Measurements from ENCODE around the gene CUL4A.

Gene CUL4A

GRCh38 chr13:113216254-113217048 lies 7.0 kb downstream of the CUL4A start:
- H3K4me1 ChIP-seq (ENCODE audit: insufficient read depth, poor library complexity, severe bottlenecking) = peaks cover 12% of the 10 kb centered on the region
- ATAC-seq (ENCODE audit: low read depth) (peak; percentile 95), DNase-seq (ENCODE audit: low spot score) (no peak)
- H3K27me3 ChIP-seq (ENCODE audit: insufficient read depth, poor library complexity, severe bottlenecking) = no peaks in the 10 kb centered on the region
- TF ChIP-seq, protein P1, sequence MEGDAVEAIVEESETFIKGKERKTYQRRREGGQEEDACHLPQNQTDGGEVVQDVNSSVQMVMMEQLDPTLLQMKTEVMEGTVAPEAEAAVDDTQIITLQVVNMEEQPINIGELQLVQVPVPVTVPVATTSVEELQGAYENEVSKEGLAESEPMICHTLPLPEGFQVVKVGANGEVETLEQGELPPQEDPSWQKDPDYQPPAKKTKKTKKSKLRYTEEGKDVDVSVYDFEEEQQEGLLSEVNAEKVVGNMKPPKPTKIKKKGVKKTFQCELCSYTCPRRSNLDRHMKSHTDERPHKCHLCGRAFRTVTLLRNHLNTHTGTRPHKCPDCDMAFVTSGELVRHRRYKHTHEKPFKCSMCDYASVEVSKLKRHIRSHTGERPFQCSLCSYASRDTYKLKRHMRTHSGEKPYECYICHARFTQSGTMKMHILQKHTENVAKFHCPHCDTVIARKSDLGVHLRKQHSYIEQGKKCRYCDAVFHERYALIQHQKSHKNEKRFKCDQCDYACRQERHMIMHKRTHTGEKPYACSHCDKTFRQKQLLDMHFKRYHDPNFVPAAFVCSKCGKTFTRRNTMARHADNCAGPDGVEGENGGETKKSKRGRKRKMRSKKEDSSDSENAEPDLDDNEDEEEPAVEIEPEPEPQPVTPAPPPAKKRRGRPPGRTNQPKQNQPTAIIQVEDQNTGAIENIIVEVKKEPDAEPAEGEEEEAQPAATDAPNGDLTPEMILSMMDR (IDR thresholded peaks at IDR 0.05; ENCODE audit: poor library complexity, severe bottlenecking) = no peak
- no peaks in the 10 kb centered on the region for H3K9me3 ChIP-seq (ENCODE audit: severe bottlenecking)
- H3K27ac ChIP-seq (ENCODE audit: poor library complexity, severe bottlenecking) = peak overlapping the region; percentile 50
- no peak overlapping the region for H3K4me3 ChIP-seq (ENCODE audit: severe bottlenecking)
- H3K36me3 ChIP-seq (ENCODE audit: low read depth) = peaks cover 44% of the 10 kb centered on the region

DNA sequence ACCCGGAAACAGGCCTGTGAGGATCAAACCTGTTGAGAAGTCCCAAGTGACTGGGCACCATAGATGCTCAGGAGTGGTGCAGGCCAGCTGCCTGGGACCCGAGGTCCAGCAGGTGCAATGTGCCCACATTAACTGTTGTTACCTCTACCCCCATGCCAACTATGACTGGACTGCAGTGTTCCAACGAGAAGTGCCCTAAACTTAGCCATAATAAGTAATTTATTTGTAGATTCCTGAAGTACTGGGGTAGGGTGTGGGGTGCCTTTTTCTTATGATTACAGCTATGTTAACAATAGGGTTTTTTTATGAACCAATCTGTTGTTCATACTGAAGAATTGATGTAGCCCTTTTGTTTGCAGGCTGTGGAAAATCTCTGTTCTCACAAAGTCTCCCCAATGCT lies 9.2 kb downstream of the CUL4A start:
- ATAC-seq (ENCODE audit: low read depth) (no peak), DNase-seq (ENCODE audit: low spot score) (no peak)
- Histone ChIP-seq H3K4me3 (ENCODE audit: severe bottlenecking) (no peak overlapping the region), H3K27ac (ENCODE audit: poor library complexity, severe bottlenecking) (no peak overlapping the region), H3K9me3 (ENCODE audit: severe bottlenecking) (no peaks in the 10 kb centered on the region), H3K4me1 (ENCODE audit: insufficient read depth, poor library complexity, severe bottlenecking) (peaks cover 12% of the 10 kb centered on the region), H3K27me3 (ENCODE audit: insufficient read depth, poor library complexity, severe bottlenecking) (no peaks in the 10 kb centered on the region), H3K36me3 (ENCODE audit: low read depth) (peaks cover 48% of the 10 kb centered on the region)
- TF ChIP-seq, protein P1 (IDR thresholded peaks at IDR 0.05; ENCODE audit: poor library complexity, severe bottlenecking) = no peak

DNA sequence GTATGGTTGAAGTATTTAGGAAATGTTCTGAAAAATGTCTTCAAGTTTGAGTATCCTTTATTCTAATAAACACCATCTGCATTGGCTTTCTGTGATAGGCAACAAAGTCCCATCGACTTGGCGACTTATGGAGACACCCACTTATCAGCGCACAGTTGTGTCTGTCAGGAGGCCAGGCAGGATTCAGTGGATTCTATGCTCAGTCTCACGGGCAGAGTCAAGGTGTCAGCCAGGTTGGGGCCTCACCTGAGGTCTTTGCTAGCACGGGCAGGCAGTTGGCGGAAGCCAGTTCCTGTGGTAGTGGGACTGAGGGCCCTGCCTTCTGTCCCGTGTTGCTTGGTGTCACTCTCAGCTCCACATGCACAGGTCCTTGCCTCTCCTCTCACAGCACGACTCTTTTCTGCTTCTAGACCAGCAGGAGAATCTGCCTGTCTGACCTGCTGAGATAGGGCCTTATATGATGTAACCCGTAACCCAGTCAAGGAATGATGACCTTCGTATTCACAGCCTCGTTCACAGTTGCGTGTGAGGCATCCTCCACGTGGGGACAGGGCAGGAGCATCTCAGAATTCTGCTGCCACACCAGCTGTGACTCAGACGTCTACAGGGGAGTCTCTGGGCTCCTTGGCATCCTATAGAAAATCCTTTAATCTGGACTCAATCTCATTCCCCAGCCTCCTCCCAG lies 10.0 kb downstream of the CUL4A start:
- no peak overlapping the region for H3K27ac ChIP-seq (ENCODE audit: poor library complexity, severe bottlenecking)
- peaks cover 12% of the 10 kb centered on the region for H3K4me1 ChIP-seq (ENCODE audit: insufficient read depth, poor library complexity, severe bottlenecking)
- no peaks in the 10 kb centered on the region for H3K9me3 ChIP-seq (ENCODE audit: severe bottlenecking)
- ATAC-seq (ENCODE audit: low read depth) (no peak), DNase-seq (ENCODE audit: low spot score) (no peak)
- TF ChIP-seq, protein P1 (IDR thresholded peaks at IDR 0.05; ENCODE audit: poor library complexity, severe bottlenecking) = no peak
- H3K4me3 ChIP-seq (ENCODE audit: severe bottlenecking) = no peak overlapping the region
- H3K36me3 ChIP-seq (ENCODE audit: low read depth) = peaks cover 51% of the 10 kb centered on the region
- no peaks in the 10 kb centered on the region for H3K27me3 ChIP-seq (ENCODE audit: insufficient read depth, poor library complexity, severe bottlenecking)

DNA sequence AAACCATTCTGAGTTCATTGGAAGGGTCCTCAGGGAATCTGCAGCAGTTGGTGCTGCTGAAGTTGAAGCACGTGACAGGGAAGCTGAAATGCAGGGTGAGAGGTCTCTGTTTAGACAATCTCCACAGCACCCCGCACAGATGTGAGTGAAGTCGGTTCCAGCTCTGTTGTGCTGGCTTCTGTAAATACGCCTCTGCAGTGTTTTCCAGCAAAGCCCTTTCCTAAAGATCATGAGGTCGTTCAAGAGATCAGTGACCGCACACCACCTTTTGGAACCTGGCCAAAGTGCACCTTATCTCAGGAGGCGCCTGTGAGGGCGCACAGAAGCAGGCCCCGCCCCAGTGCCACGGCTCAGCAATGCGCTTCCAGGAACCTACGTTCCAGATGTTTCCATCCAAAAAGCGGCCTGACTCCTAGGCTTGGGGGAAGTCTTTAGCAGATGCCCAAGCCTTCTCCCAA lies 10.8 kb downstream of the CUL4A start:
- H3K27me3 ChIP-seq (ENCODE audit: insufficient read depth, poor library complexity, severe bottlenecking) = no peaks in the 10 kb centered on the region
- DNase-seq (ENCODE audit: low spot score) (no peak), ATAC-seq (ENCODE audit: low read depth) (no peak)
- H3K4me1 ChIP-seq (ENCODE audit: insufficient read depth, poor library complexity, severe bottlenecking) = peaks cover 12% of the 10 kb centered on the region
- peaks cover 59% of the 10 kb centered on the region for H3K36me3 ChIP-seq (ENCODE audit: low read depth)
- H3K9me3 ChIP-seq (ENCODE audit: severe bottlenecking) = no peaks in the 10 kb centered on the region
- no peak overlapping the region for H3K4me3 ChIP-seq (ENCODE audit: severe bottlenecking)
- TF ChIP-seq, protein P1 (IDR thresholded peaks at IDR 0.05; ENCODE audit: poor library complexity, severe bottlenecking) = no peak
- no peak overlapping the region for H3K27ac ChIP-seq (ENCODE audit: poor library complexity, severe bottlenecking)
